ENCODE measurements around the gene NINJ1.

Gene NINJ1

GRCh38 chr9:93076101-93076791, 57.8 kb downstream of the NINJ1 start:
- DNase-seq (ENCODE audit: low spot score): no peak
- no peak for TF ChIP-seq CTCF (IDR thresholded peaks at IDR 0.05; ENCODE audit: borderline replicate concordance, control extremely low read depth, extremely low read depth, insufficient read depth, missing control alignments)
- in situ Hi-C loops (cut with MboI; ENCODE audit: low sequenced_read_pairs, unreplicated experiment): no loop called here

- no peak for TF ChIP-seq CTCF (IDR thresholded peaks at IDR 0.05; ENCODE audit: borderline replicate concordance, control extremely low read depth, extremely low read depth, insufficient read depth, missing control alignments)
- in situ Hi-C loops (cut with MboI; ENCODE audit: low sequenced_read_pairs, unreplicated experiment): no loop called here
- no peak for DNase-seq (ENCODE audit: low spot score)
These were observed 61.7 kb downstream of the NINJ1 start for GRCh38 chr9:93072383-93072795.

Measured in GM13976 (cell line).